GM12801 (cell line): ENCODE data around the gene MAGEA6.
"Not testable (repeated sequence)": the region's sequence is repeated elsewhere in the genome, so short reads cannot be mapped to it uniquely, and the experiment has no call there.

Source experiments
- TF ChIP-seq, protein P1 (sequence below): IDR thresholded peaks from one replicate; pipeline ENCODE4 v1.5.1; 2011; ENCODE audit warnings: control low read depth; ENCODE audit not compliant: insufficient read length; ENCODE audit errors: extremely low read depth

Gene MAGEA6, protein sequence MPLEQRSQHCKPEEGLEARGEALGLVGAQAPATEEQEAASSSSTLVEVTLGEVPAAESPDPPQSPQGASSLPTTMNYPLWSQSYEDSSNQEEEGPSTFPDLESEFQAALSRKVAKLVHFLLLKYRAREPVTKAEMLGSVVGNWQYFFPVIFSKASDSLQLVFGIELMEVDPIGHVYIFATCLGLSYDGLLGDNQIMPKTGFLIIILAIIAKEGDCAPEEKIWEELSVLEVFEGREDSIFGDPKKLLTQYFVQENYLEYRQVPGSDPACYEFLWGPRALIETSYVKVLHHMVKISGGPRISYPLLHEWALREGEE

DNA sequence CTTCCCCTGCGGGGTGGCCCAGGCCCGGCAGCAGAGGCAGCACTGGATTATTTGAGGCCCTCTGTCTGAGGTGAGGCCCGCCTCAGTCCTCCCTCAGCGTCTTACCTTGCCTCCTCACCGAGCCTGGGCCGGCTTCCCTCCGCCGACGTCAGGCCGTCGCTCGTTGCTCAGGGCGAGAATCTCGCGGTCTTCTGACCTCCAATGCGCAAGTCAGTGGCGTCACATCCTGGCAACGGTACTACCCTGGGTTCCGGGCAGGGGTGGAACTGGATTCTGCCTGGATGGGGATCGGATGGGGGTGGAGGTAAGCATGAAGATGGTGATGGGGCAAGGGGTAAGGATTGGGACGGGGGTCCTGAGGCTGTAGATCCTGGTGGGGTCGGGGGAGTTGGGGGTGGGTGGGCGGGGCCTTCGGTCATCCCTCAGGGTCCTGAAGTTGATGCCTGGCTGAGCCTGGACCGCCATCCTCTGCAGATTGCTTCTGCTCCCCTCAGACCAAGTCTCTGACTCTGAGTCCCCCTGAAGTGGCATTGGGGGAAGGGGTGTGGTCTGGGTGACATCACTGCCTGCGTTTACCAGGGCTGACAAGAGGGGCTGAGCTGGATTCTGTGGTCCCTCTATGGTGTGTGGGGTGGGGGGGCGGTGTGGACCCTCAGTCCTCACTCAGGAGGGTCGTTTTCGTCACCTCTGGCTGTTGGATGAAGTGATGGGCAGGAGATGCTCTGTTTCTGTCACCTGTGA is at the start of gene MAGEA6:
Gene MAGEA6 (minus strand): TSS at position 141 of the 741 bp plus-strand sequence. CDS start 2,039 bp downstream, outside the sequence.
- TF ChIP-seq, protein P1, sequence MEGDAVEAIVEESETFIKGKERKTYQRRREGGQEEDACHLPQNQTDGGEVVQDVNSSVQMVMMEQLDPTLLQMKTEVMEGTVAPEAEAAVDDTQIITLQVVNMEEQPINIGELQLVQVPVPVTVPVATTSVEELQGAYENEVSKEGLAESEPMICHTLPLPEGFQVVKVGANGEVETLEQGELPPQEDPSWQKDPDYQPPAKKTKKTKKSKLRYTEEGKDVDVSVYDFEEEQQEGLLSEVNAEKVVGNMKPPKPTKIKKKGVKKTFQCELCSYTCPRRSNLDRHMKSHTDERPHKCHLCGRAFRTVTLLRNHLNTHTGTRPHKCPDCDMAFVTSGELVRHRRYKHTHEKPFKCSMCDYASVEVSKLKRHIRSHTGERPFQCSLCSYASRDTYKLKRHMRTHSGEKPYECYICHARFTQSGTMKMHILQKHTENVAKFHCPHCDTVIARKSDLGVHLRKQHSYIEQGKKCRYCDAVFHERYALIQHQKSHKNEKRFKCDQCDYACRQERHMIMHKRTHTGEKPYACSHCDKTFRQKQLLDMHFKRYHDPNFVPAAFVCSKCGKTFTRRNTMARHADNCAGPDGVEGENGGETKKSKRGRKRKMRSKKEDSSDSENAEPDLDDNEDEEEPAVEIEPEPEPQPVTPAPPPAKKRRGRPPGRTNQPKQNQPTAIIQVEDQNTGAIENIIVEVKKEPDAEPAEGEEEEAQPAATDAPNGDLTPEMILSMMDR: not testable (repeated sequence)

DNA sequence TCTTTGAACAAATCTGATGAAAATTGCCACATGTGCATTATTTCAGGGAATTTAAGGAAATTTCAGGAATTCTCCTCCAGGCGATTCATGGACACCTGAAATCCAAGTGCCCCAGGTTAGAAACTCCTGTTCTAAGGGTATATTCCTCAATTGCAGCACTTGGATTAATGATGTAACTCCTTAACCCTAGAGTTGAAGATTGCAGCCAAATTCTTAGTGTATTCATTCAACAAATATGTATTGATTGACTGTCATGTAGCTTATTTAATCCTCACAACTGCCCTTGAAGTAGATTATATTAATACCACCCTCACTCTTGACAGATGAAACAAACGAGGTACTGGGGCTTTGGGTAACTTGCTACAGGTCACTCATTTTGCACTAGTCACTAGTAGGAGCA is 49.8 kb upstream of the MAGEA6 start:
- TF ChIP-seq, protein P1: no peak

DNA sequence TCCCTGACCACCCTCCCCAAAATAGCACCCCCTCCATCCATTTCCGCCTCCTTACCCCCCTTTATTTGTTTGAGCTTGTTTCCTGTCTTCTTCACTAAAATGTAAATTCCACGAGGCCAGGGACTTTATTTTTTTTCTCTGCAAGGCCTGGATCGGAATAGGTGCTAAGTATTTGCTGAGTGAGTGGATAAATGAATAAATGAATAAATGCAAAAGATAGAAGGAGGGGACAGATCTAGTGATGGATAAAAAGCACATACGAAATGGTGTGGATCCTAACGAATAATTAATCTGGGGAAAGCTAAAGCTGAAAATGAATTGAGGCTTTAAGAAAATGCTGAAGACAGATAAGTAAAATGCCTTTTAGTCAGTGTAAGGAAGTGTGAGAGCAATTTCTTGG is 48.9 kb upstream of the MAGEA6 start:
- TF ChIP-seq, protein P1: no peak

DNA sequence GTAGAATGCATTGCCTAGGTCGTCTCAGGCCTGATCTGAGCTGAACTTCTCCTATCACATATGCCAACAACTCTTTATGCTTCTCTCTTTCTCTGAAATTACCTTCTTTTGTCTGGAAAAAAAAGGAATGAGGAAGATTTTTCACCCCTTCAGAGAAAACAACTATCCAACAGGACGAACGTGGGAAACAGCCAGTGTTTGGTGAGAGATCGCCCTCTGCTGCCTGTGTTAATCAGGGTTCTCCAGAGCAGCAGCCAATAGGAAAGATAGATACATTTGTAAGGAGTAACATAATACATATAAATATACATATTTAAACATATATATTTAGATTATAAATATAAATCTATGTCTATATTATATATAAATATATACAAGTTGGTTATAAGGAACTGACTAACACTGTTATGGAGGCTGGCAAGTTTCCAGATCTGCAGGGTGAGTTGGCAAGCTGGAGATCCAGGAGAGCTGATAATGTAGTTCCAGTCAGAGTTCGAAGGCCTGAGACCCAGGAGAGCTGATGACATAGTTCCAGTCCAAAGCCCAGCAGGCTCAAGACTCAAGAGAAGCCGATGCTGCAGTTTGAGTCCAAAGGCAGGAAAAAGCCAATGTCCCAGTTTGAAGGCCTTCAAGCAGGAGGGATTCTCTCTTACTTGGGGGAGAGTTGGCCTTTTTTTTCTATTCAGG is 47.7 kb upstream of the MAGEA6 start:
- TF ChIP-seq, protein P1: no peak

DNA sequence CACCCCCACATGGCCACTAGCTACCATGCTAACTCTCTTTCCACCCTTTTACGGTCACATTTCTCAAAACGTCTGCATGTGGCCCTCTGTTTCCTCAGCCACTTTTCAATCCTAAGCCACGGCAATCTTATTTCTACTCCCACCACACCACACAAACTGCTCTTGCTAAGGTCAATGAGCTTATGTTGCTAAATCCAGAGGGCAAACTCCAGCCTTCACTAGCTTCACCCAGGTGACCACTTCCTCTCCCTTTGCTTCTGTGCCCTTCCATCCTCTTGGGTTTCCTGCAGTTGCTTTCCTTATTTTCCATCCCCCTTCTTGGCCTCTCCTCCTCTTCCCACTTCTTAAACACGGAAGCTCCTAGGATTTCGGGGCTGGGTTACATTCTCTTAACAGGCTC is 44.6 kb upstream of the MAGEA6 start:
- TF ChIP-seq, protein P1: no peak

DNA sequence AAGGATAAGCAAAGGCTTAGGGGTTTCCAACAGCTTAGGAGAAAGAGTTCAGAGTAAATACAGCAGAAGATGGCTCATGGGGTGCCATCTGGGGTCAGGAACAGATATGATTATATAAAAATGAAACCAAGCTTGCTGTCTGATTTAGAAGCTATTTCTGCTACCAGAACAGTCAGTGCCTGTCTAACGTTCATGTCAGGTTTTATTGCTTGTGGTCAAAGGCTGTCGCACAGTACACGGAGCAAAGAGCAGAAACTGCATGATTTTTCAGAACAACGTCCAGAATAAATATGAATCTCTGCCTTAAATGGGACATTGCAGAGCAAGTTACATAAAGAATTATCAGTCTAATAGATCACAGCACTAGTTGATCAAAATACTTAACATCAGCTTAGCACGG is 43.7 kb upstream of the MAGEA6 start:
- TF ChIP-seq, protein P1: no peak

DNA sequence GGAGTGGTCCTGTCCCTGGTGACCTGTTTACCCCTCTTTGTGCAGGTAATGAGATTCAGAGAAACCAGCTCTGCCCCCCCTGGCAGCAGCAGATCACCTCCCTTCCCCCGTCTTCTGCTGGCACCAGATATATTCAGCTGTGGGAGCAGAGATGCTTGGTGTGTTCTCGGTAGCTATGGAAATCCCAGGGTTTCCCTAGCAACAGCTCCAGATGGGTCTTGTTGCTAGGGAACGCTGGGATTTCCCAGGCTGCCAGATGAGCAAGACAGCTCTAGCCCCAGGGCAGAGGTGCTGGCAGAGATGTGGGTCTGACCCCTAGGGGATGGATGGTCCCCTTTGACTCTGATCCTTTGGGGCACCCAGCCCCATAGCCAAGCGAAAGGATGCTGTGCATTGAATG is 40.9 kb upstream of the MAGEA6 start:
- TF ChIP-seq, protein P1: no peak
